Left lung (tissue), 10 donors: ENCODE measurements around the gene TLE3. TPM values are rescaled to one million over a fixed set of nuclear protein-coding genes. Genes with fewer than 3 reads are reported as not detected.

ENCODE experiments used
- ATAC-seq: fragments of 200-7000 bp; cut with Tn5 transposase; one replicate; pipeline ENCODE4 v1.9.1; 2020; ENCODE audit warnings: moderate library complexity
- DNase-seq, 4 donors: peaks; one replicate each; pipeline ENCODE4 v3.0.0-alpha.2; 2013 to 2020
- H3K27ac ChIP-seq, 2 donors: fragments of 200-600 bp; sonication (generic) in 1 of 2; one replicate each; pipeline versions ENCODE4 v1.5.0 to v1.8.0; 2020 to 2021
- H3K27me3 ChIP-seq, 2 donors: fragments of 200-600 bp; sonication (generic) in 1 of 2; one replicate each; pipeline versions ENCODE4 v1.5.0 to v1.8.0; 2020 to 2021
- H3K36me3 ChIP-seq, 2 donors: fragments of 200-600 bp; sonication (generic) in 1 of 2; one replicate each; pipeline versions ENCODE4 v1.5.0 to v1.8.0; 2020 to 2021
- H3K4me1 ChIP-seq, 2 donors: fragments of 200-600 bp; one replicate each; pipeline ENCODE4 v1.8.0; 2021
- H3K4me3 ChIP-seq, 2 donors: fragments of 200-600 bp; sonication (generic) in 1 of 2; one replicate each; pipeline versions ENCODE4 v1.5.0 to v1.8.0; 2020 to 2021; ENCODE audit warnings: mild to moderate bottlenecking in 1 of 2
- H3K9me3 ChIP-seq, 2 donors: fragments of 200-600 bp; sonication (generic) in 1 of 2; one replicate each; pipeline versions ENCODE4 v1.5.0 to v1.8.0; 2020 to 2021
- CTCF ChIP-seq, 2 donors: fragments of 200-600 bp; sonication (generic) in 1 of 2; IDR thresholded peaks; one replicate each; pipeline versions ENCODE4 v1.5.0 to v1.8.0; 2021; ENCODE audit warnings: antibody characterized with exemption in 2 of 2
- intact Hi-C, 2 donors: fragments of 100-400 bp; cut with DNase I; formaldehyde crosslinking; loops; one replicate each; pipeline versions ENCODE4 v1.11.2 to v1.14.2; 2022
- polyA plus RNA-seq, 6 donors: library from polyadenylated mRNA; unstranded; fragments of 120-200 nt; gene quantifications; one replicate each; pipeline ENCODE4 v1.2.1, GENCODE V29; 2013; ENCODE audit not compliant: insufficient read length in 6 of 6
- total RNA-seq, 2 donors: library from RNA; stranded (reverse); fragmentation: NEBNext Ultra II Directional; extraction: Animal tissue kit (Norgen Biotek cat#: 25700); gene quantifications; one replicate each; pipeline ENCODE4 v1.2.1, GENCODE V29; 2021
- donor health status: DM: no; HTN: yes; CAD: no.
- donor health status: DM: no; HTN: no; CAD: no.

Gene TLE3
- total and polyA plus RNA-seq, 8 donors = 48.2 to 77.2 (median 62.0) TPM

GRCh38 chr15:70112074-70112395 lies 14.3 kb upstream of the TLE3 start:
- DNase-seq (no peak), ATAC-seq (peak; percentile 4)
- Histone ChIP-seq H3K27me3 (no peaks in the 10 kb centered on the region), H3K4me1 (peaks cover 12 to 45% of the 10 kb centered on the region in 2 donors), H3K4me3 (no peak overlapping the region), H3K9me3 (no peaks in the 10 kb centered on the region), H3K36me3 (no peaks in the 10 kb centered on the region), H3K27ac (peak overlapping the region; percentile 22 to 62)
- no peak for TF ChIP-seq CTCF (IDR thresholded peaks at IDR 0.05)
- intact Hi-C loops = no loop called here

- no peaks in the 10 kb centered on the region for H3K9me3 ChIP-seq
- DNase-seq (peak in 3 of 4 donors; percentile 60 to 93 (median 89)), ATAC-seq (peak; percentile 90)
- H3K27me3 ChIP-seq = no peaks in the 10 kb centered on the region
- H3K4me1 ChIP-seq = peaks cover 12 to 45% of the 10 kb centered on the region in 2 donors
- no peaks in the 10 kb centered on the region for H3K36me3 ChIP-seq
- peak overlapping the region; percentile 22 to 62 for H3K27ac ChIP-seq
- intact Hi-C loops = no loop called here
- TF ChIP-seq CTCF (IDR thresholded peaks at IDR 0.05) = no peak
- no peak overlapping the region for H3K4me3 ChIP-seq
Observed at GRCh38 chr15:70111203-70112073, 13.7 kb upstream of the TLE3 start.

GRCh38 chr15:70109978-70110377 lies 12.3 kb upstream of the TLE3 start:
- intact Hi-C loops = no loop called here

GRCh38 chr15:70109531-70109930 lies 11.8 kb upstream of the TLE3 start:
- Histone ChIP-seq H3K4me1 (peaks cover 12 to 34% of the 10 kb centered on the region in 2 donors), H3K36me3 (no peaks in the 10 kb centered on the region), H3K27ac (no peak overlapping the region), H3K9me3 (no peaks in the 10 kb centered on the region), H3K4me3 (no peak overlapping the region), H3K27me3 (no peaks in the 10 kb centered on the region)
- intact Hi-C loops = no loop called here
- no peak for TF ChIP-seq CTCF (IDR thresholded peaks at IDR 0.05)
- ATAC-seq (no peak), DNase-seq (no peak)

More at GRCh38 chr15:70109978-70110377, 12.3 kb upstream of the TLE3 start:
- no peaks in the 10 kb centered on the region for H3K36me3 ChIP-seq
- H3K27me3 ChIP-seq = no peaks in the 10 kb centered on the region
- H3K4me3 ChIP-seq = no peak overlapping the region
- peaks cover 12 to 37% of the 10 kb centered on the region in 2 donors for H3K4me1 ChIP-seq
- DNase-seq (no peak), ATAC-seq (no peak)
- H3K27ac ChIP-seq = no peak overlapping the region
- H3K9me3 ChIP-seq = no peaks in the 10 kb centered on the region
- TF ChIP-seq CTCF (IDR thresholded peaks at IDR 0.05) = no peak

- intact Hi-C loops = no loop called here
- Histone ChIP-seq H3K4me3 (no peak overlapping the region), H3K36me3 (no peaks in the 10 kb centered on the region), H3K27me3 (no peaks in the 10 kb centered on the region), H3K4me1 (peaks cover 19 to 44% of the 10 kb centered on the region in 2 donors), H3K27ac (no peak overlapping the region), H3K9me3 (no peaks in the 10 kb centered on the region)
- no peak for DNase-seq
- TF ChIP-seq CTCF (IDR thresholded peaks at IDR 0.05) = no peak
- ATAC-seq = no peak
Observed at GRCh38 chr15:70103880-70104626, 6.3 kb upstream of the TLE3 start.
